Loucy (cell line): ENCODE results near the gene RNF113B.

ENCODE experiments used
- H2AFZ ChIP-seq: fragments of 200-600 bp; sonication (generic); 2 replicates; pipeline ENCODE4 v1.6.0; 2016; ENCODE audit warnings: antibody characterized with exemption, mild to moderate bottlenecking, low read length, moderate library complexity
- H3F3A ChIP-seq: fragments of 200-600 bp; 2 replicates; pipeline ENCODE4 v1.6.0; 2016; ENCODE audit warnings: antibody characterized with exemption, low read depth, mild to moderate bottlenecking
- H3K27me3 ChIP-seq: fragments of 200-600 bp; sonication (generic); 2 replicates; pipeline ENCODE4 v1.6.1; 2014; ENCODE audit warnings: low read length, mild to moderate bottlenecking; ENCODE audit not compliant: insufficient read depth, poor library complexity, severe bottlenecking
- H3K36me3 ChIP-seq: fragments of 200-600 bp; sonication (generic); 2 replicates; pipeline ENCODE4 v1.6.1; 2016; ENCODE audit warnings: low read length; ENCODE audit not compliant: insufficient read depth
- H3K4me1 ChIP-seq: fragments of 200-600 bp; sonication (generic); 2 replicates; pipeline ENCODE4 v1.5.1; 2014; ENCODE audit warnings: low read length, mild to moderate bottlenecking; ENCODE audit not compliant: insufficient read depth, poor library complexity, severe bottlenecking
- H3K4me2 ChIP-seq: fragments of 200-600 bp; sonication (generic); 2 replicates; pipeline ENCODE4 v1.6.0; 2014; ENCODE audit warnings: antibody characterized with exemption, low read length, low read depth, mild to moderate bottlenecking; ENCODE audit not compliant: poor library complexity, severe bottlenecking
- H3K4me3 ChIP-seq: fragments of 200-600 bp; sonication (generic); 2 replicates; pipeline ENCODE4 v1.5.1; 2014; ENCODE audit warnings: low read length, mild to moderate bottlenecking, mixed read lengths; ENCODE audit not compliant: poor library complexity, severe bottlenecking
- H3K79me2 ChIP-seq: fragments of 200-600 bp; sonication (generic); 2 replicates; pipeline ENCODE4 v1.6.1; 2014; ENCODE audit warnings: low read length; ENCODE audit not compliant: insufficient read depth
- H3K9ac ChIP-seq: fragments of 200-600 bp; sonication (generic); 2 replicates; pipeline ENCODE4 v1.6.0; 2014; ENCODE audit warnings: mild to moderate bottlenecking, low read depth, low read length, moderate library complexity; ENCODE audit not compliant: poor library complexity, severe bottlenecking
- H3K9me2 ChIP-seq: fragments of 200-600 bp; sonication (generic); replicated peaks from 2 replicates; pipeline ENCODE4 v1.6.1; 2016; ENCODE audit warnings: low read depth, low read length, mixed read lengths
- H3K9me3 ChIP-seq: fragments of 200-600 bp; sonication (generic); 2 replicates; pipeline ENCODE4 v1.6.1; 2014; ENCODE audit warnings: mild to moderate bottlenecking, antibody characterized with exemption, low read length, low read depth; ENCODE audit not compliant: insufficient read depth
- H4K20me1 ChIP-seq: fragments of 200-600 bp; sonication (generic); 2 replicates; pipeline ENCODE4 v1.6.0; 2014; ENCODE audit warnings: antibody characterized with exemption, low read length, mild to moderate bottlenecking; ENCODE audit not compliant: insufficient read depth, poor library complexity, severe bottlenecking
- EZH2phosphoT487 ChIP-seq: fragments of 200-600 bp; IDR thresholded peaks from 2 replicates; pipeline ENCODE4 v1.6.1; 2018; ENCODE audit warnings: antibody characterized with exemption, mild to moderate bottlenecking, moderate library complexity, borderline replicate concordance
- TF ChIP-seq, protein P1 (sequence below): fragments of 200-600 bp; sonication (generic); conservative IDR thresholded peaks from 2 replicates; pipeline ENCODE4 v1.5.1; 2014; ENCODE audit warnings: mild to moderate bottlenecking, antibody characterized with exemption, low read length

Gene RNF113B

DNA sequence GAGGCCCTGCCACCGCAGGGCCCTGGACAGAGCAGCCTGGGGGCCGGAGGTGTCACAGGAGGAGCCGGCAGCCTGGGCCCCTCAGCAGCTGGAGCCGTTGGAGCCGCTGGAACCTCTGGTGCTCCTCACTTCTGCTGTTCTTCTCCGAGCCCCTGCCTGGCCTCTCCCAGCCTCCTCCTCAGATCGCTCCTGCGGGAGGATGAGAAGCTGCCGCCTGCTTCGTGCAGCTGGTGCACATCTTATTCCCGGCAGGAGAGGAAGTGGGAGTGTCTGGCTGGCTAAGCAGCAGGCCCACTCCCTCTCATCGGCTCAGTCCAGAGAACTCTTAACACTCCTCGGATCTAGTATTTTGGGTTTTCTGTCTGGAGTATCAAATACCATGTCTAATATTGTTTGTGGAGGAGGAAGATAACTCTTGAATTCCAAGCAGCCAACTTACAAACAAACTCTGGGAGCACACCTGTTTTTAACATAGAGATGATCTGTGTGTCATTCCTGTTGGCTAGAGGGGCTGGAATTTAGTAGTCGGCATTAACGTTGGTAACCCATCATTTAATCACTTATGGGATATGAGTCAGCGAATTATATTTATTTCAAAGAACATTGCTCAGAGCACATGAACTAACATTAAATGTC, 37.1 kb upstream of the RNF113B start:
- no peaks in the 10 kb centered on the region for H3K36me3 ChIP-seq
- no peaks in the 10 kb centered on the region for H3K9me2 ChIP-seq
- H3K4me1 ChIP-seq = no peaks in the 10 kb centered on the region
- H3K27me3 ChIP-seq = no peaks in the 10 kb centered on the region
- H4K20me1 ChIP-seq = no peaks in the 10 kb centered on the region
- no peaks in the 10 kb centered on the region for H3F3A ChIP-seq
- no peak overlapping the region for H3K4me2 ChIP-seq
- H2AFZ ChIP-seq = no peak overlapping the region
- H3K9ac ChIP-seq = no peak overlapping the region
- TF ChIP-seq, protein P1, sequence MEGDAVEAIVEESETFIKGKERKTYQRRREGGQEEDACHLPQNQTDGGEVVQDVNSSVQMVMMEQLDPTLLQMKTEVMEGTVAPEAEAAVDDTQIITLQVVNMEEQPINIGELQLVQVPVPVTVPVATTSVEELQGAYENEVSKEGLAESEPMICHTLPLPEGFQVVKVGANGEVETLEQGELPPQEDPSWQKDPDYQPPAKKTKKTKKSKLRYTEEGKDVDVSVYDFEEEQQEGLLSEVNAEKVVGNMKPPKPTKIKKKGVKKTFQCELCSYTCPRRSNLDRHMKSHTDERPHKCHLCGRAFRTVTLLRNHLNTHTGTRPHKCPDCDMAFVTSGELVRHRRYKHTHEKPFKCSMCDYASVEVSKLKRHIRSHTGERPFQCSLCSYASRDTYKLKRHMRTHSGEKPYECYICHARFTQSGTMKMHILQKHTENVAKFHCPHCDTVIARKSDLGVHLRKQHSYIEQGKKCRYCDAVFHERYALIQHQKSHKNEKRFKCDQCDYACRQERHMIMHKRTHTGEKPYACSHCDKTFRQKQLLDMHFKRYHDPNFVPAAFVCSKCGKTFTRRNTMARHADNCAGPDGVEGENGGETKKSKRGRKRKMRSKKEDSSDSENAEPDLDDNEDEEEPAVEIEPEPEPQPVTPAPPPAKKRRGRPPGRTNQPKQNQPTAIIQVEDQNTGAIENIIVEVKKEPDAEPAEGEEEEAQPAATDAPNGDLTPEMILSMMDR = no peak
- TF ChIP-seq EZH2phosphoT487 = no peak
- H3K79me2 ChIP-seq = no peaks in the 10 kb centered on the region
- H3K9me3 ChIP-seq = no peaks in the 10 kb centered on the region
- no peak overlapping the region for H3K4me3 ChIP-seq

DNA sequence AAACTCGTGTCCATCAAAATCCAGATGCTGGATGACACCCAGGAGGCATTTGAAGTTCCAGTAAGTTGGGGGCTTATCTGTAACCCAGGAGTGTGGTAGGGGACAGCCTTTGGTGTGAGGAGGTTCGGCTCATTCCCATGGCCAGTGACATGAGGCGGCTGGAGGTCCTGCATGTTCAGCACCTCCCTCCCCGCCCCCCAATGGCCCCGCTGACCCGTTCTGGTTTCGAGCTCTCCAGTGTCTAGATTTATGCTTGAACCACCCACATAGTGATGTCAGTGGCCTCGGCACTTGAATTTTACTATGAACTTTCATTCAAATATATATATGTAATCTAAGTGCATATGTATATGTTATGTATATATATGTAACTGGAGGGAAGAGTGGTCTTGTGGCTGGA, 36.3 kb upstream of the RNF113B start:
- Histone ChIP-seq H3K36me3 (no peaks in the 10 kb centered on the region), H3K4me3 (no peak overlapping the region), H3K79me2 (no peaks in the 10 kb centered on the region), H4K20me1 (no peaks in the 10 kb centered on the region), H3K4me2 (no peak overlapping the region), H3K27me3 (no peaks in the 10 kb centered on the region), H3K9ac (no peak overlapping the region), H2AFZ (no peak overlapping the region), H3K4me1 (no peaks in the 10 kb centered on the region), H3K9me3 (0 out of 2 replicates have a peak, but pooled peaks cover 2% of the 10 kb centered on the region), H3F3A (no peaks in the 10 kb centered on the region), H3K9me2 (no peaks in the 10 kb centered on the region)
- TF ChIP-seq EZH2phosphoT487 = no peak
- TF ChIP-seq, protein P1 = no peak

DNA sequence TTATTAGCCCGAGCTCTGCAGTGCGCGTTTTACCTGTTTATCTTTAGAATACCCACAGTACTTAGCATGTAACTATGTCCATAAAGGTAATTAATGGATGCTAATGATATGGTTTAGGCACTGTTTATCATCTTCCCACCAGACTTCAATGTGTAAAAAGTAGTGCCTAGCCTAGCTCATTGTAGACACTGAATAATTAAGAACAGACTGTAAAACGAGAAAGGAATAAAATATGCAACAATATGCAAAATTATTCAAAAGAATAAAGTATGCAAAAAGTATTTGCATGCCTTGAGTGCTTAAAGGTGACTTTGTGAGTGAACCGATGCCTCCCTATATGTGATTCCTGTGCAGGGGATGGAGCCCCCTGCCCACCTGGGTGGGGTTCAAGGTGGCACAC, 35.7 kb upstream of the RNF113B start:
- no peaks in the 10 kb centered on the region for H3F3A ChIP-seq
- no peaks in the 10 kb centered on the region for H3K4me1 ChIP-seq
- no peaks in the 10 kb centered on the region for H4K20me1 ChIP-seq
- no peak overlapping the region for H3K9ac ChIP-seq
- TF ChIP-seq, protein P1 = no peak
- no peak for TF ChIP-seq EZH2phosphoT487
- H3K27me3 ChIP-seq = no peaks in the 10 kb centered on the region
- H3K9me3 ChIP-seq = 0 out of 2 replicates have a peak, but pooled peaks cover 2% of the 10 kb centered on the region
- H3K36me3 ChIP-seq = no peaks in the 10 kb centered on the region
- no peaks in the 10 kb centered on the region for H3K79me2 ChIP-seq
- H2AFZ ChIP-seq = no peak overlapping the region
- H3K4me3 ChIP-seq = no peak overlapping the region
- no peak overlapping the region for H3K4me2 ChIP-seq
- no peaks in the 10 kb centered on the region for H3K9me2 ChIP-seq
